PC-9 (cell line): ENCODE measurements around the gene PEX14.

Experiments
- CTCF ChIP-seq: fragments of 200-600 bp; sonication (generic); conservative IDR thresholded peaks from 2 replicates; pipeline ENCODE4 v1.6.1; 2017; ENCODE audit warnings: mixed run types, antibody characterized with exemption, mild to moderate bottlenecking, moderate library complexity
- EZH2 ChIP-seq: fragments of 200-600 bp; sonication (generic); IDR thresholded peaks from 2 replicates; pipeline ENCODE4 v1.8.0; 2017; ENCODE audit warnings: antibody characterized with exemption, low read depth

GRCh38 chr1:10658396-10659066 lies 183.8 kb downstream of the PEX14 start:
- TF ChIP-seq CTCF (no peak), EZH2 (no peak)
